C4-2B (cell line): ENCODE data around the gene IFNGR2.

ENCODE experiments used
- ZFX ChIP-seq: fragments of 450-650 bp; IDR thresholded peaks from 2 replicates; pipeline ENCODE4 v1.6.1; 2017
- TF ChIP-seq, protein P1 (sequence below): fragments of 450-650 bp; conservative IDR thresholded peaks from 2 replicates; pipeline ENCODE4 v1.5.1; 2017; ENCODE audit warnings: mild to moderate bottlenecking

DNA sequence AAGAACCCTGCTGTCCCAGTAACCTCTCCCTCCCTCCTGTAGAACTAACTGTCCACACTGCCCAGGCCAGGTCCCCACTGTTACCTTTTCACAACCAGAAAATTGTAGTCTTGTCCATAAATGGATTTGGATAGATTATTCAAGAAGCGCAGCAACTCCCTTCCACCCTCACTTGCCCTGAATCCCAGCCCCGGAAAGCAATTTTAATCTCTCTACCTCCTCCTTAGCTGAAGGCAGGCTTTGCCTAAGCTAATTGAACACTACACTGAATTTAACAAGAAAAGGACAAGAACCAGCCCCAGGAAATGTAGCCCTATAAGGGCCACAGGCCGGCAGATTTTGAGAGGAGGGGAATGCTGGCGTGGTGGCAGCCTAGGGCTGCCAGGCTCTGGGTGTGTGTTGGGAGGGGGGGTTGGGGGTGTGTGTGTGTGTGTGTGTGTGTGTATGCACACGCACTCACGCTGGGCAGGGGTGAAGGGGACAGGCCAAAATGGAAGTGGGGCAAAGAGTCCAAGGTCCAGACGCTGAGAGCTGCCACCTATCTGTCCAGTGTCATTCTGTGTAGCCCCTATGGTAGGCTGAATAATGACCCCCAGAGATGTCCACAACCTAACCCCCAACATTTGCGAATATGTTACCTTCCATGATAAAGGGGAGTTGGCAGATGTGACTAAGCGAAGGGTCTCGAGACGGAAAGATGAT is 10.8 kb upstream of the IFNGR2 start:
- TF ChIP-seq, protein P1, sequence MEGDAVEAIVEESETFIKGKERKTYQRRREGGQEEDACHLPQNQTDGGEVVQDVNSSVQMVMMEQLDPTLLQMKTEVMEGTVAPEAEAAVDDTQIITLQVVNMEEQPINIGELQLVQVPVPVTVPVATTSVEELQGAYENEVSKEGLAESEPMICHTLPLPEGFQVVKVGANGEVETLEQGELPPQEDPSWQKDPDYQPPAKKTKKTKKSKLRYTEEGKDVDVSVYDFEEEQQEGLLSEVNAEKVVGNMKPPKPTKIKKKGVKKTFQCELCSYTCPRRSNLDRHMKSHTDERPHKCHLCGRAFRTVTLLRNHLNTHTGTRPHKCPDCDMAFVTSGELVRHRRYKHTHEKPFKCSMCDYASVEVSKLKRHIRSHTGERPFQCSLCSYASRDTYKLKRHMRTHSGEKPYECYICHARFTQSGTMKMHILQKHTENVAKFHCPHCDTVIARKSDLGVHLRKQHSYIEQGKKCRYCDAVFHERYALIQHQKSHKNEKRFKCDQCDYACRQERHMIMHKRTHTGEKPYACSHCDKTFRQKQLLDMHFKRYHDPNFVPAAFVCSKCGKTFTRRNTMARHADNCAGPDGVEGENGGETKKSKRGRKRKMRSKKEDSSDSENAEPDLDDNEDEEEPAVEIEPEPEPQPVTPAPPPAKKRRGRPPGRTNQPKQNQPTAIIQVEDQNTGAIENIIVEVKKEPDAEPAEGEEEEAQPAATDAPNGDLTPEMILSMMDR, result no peak
- no peak for TF ChIP-seq ZFX
